DND-41 (cell line): ENCODE measurements around the gene ELN.

ENCODE experiments used
- EZH2 ChIP-seq: IDR thresholded peaks from 3 replicates; pipeline ENCODE4 v1.6.1; 2012; ENCODE audit warnings: borderline replicate concordance, low read depth, mild to moderate bottlenecking, moderate library complexity, low read length, inconsistent platforms; ENCODE audit not compliant: severe bottlenecking
- TF ChIP-seq, protein P1 (sequence below): IDR thresholded peaks from 2 replicates; pipeline ENCODE4 v1.5.1; 2012; ENCODE audit warnings: borderline replicate concordance, low read length, moderate library complexity, mild to moderate bottlenecking; ENCODE audit not compliant: poor library complexity, severe bottlenecking; ENCODE audit errors: extremely low read depth

DNA sequence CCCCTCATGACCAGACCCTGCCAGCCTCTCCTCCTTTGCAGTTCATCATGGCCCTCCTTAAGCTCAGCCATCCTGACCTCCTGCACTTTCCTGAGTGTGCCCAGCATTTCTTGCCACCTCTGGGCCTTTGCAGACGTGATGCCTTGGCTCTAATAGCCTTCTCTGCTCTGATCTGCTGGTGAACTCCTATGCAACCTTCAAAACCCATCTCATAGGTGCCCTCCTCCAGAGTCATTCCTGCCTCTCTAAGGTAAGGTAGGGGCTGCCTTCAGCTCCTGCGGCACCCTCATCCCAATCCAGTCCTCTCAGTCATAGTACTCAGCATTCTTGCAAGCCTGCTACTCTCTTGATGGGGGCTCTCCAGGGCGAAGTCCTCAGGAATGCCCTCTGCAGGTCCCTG lies 19.3 kb upstream of the ELN start:
- TF ChIP-seq, protein P1, sequence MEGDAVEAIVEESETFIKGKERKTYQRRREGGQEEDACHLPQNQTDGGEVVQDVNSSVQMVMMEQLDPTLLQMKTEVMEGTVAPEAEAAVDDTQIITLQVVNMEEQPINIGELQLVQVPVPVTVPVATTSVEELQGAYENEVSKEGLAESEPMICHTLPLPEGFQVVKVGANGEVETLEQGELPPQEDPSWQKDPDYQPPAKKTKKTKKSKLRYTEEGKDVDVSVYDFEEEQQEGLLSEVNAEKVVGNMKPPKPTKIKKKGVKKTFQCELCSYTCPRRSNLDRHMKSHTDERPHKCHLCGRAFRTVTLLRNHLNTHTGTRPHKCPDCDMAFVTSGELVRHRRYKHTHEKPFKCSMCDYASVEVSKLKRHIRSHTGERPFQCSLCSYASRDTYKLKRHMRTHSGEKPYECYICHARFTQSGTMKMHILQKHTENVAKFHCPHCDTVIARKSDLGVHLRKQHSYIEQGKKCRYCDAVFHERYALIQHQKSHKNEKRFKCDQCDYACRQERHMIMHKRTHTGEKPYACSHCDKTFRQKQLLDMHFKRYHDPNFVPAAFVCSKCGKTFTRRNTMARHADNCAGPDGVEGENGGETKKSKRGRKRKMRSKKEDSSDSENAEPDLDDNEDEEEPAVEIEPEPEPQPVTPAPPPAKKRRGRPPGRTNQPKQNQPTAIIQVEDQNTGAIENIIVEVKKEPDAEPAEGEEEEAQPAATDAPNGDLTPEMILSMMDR = no peak
- TF ChIP-seq EZH2 = no peak
